Measurements from ENCODE around the gene TTBK2.

DNA sequence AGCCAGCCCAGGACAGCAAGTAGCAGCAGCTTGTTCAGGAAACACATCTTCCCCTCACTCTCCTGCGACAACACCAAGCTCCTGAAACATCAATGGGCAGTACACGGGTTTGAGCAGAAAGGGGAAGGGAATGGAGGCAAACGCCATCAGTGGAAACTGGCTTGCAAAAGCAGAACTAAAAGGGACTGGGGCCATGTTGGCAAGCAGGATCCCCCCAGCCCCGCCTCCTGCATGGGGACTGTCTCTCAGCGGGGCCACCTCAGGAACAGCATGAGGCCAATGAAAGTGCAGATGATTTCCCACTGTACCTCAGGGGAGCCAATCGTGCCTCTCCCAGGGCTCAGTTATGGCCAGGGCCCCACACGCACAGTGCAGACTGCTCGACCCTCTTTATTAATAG lies 190.4 kb downstream of the TTBK2 start:
- TF ChIP-seq EZH2 (IDR thresholded peaks at IDR 0.05; ENCODE audit: borderline replicate concordance, control insufficient read depth, low read depth, low read length) (no peak), SUPT20H (IDR thresholded peaks at IDR 0.05; ENCODE audit: borderline replicate concordance, control insufficient read depth, low read depth, low read length) (no peak), POLR2A (IDR thresholded peaks at IDR 0.05; ENCODE audit: low read depth, low read length) (no peak), SRF (IDR thresholded peaks at IDR 0.05; ENCODE audit: low read depth in 2 of 2, low read length in 2 of 2) (no peak), CHD2 (IDR thresholded peaks at IDR 0.05; ENCODE audit: borderline replicate concordance, low read depth, low read length) (no peak), BACH1 (IDR thresholded peaks at IDR 0.05; ENCODE audit: borderline replicate concordance) (no peak), FOXM1 (IDR thresholded peaks at IDR 0.05; ENCODE audit: low read depth, low read length) (no peak), ZNF207 (IDR thresholded peaks at IDR 0.05; ENCODE audit: borderline replicate concordance) (no peak), RAD21 (IDR thresholded peaks at IDR 0.05; ENCODE audit: insufficient read depth, low read depth, low read length) (no peak), HDGF (IDR thresholded peaks at IDR 0.05) (no peak), MTA2 (IDR thresholded peaks at IDR 0.05; ENCODE audit: low read depth) (no peak), RAD51 (IDR thresholded peaks at IDR 0.05) (no peak)
- TF ChIP-seq, protein P1, sequence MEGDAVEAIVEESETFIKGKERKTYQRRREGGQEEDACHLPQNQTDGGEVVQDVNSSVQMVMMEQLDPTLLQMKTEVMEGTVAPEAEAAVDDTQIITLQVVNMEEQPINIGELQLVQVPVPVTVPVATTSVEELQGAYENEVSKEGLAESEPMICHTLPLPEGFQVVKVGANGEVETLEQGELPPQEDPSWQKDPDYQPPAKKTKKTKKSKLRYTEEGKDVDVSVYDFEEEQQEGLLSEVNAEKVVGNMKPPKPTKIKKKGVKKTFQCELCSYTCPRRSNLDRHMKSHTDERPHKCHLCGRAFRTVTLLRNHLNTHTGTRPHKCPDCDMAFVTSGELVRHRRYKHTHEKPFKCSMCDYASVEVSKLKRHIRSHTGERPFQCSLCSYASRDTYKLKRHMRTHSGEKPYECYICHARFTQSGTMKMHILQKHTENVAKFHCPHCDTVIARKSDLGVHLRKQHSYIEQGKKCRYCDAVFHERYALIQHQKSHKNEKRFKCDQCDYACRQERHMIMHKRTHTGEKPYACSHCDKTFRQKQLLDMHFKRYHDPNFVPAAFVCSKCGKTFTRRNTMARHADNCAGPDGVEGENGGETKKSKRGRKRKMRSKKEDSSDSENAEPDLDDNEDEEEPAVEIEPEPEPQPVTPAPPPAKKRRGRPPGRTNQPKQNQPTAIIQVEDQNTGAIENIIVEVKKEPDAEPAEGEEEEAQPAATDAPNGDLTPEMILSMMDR (IDR thresholded peaks at IDR 0.05 in 2 of 3, conservative IDR thresholded peaks at IDR 0.05 in 1 of 3; ENCODE audit: control insufficient read depth in 2 of 3, extremely low read depth in 1 of 3, insufficient read depth in 1 of 3, low read depth in 3 of 3, low read length in 3 of 3) = no peak
- TF ChIP-seq, protein P2, sequence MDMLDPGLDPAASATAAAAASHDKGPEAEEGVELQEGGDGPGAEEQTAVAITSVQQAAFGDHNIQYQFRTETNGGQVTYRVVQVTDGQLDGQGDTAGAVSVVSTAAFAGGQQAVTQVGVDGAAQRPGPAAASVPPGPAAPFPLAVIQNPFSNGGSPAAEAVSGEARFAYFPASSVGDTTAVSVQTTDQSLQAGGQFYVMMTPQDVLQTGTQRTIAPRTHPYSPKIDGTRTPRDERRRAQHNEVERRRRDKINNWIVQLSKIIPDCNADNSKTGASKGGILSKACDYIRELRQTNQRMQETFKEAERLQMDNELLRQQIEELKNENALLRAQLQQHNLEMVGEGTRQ (IDR thresholded peaks at IDR 0.05; ENCODE audit: borderline replicate concordance, low read depth, low read length) = no peak
